Activated CD4-positive, alpha-beta T cell treated with anti-CD3 and anti-CD28 coated beads, Interleukin-10, Interleukin-2, amounts not matched to agents 100 ng/mL and 50 ng/mL, durations not matched to agents 16 hours and 8 hours (primary cell): Measurements from ENCODE around the gene NUDCD3.
"Not testable (repeated sequence)": the region's sequence is repeated elsewhere in the genome, so short reads cannot be mapped to it uniquely, and the experiment has no call there.

Experiments used
- DNase-seq: peaks from one replicate; pipeline ENCODE4 v3.0.0-alpha.2; 2020

The NUDCD3 gene

DNA sequence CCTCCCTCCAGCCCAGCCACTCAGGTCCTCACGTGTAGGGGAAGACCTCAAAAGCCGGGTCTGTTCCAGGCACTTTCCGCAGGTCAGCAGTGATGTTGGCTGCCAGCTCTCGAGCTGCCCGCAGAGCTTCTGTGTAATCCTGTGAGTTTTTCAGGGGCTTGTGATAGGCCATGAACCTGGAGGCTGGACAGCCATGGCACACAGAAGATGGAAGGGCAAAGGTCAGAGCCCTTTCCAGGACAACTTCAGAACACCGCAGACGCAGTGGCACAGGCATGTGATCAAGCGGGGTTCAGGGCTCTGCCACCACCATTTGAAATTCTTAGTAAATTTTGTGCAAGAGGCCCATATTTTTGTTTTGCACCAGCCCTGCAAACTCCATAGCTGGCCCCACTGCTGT is 26.7 kb upstream of the NUDCD3 start:
- DNase-seq: no peak

DNA sequence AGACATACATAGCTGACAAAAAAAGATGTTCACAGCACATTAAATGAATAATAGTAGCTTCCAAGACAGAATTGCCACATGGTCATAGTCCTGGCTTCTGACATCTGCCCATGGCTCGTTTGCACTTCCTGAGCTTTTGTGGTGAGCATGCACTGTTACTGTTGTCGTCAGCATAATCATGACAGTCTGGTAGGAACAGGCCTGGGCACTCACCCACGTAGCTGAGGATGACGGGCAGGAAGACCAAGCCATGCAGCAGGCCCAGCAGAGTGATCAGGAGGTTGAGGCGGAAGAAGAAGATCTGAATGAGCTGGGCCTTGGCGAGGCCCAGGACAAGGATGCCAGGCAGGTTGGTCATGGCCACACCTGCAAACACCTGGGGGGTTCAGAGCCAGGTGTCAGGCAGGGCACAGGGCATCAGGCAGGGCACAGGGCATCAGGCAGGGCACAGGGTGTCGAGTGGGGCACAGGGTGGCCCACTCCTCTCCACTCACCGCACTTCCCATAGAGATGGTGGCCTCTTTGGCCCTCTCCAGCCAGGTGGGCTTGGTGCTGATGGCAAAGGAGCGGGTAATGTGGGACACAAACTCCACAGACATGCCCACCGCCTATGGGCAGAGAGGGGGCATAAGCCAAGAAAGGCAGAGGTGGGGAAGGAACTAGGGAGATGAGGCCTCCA is 25.3 kb upstream of the NUDCD3 start:
- DNase-seq: no peak

DNA sequence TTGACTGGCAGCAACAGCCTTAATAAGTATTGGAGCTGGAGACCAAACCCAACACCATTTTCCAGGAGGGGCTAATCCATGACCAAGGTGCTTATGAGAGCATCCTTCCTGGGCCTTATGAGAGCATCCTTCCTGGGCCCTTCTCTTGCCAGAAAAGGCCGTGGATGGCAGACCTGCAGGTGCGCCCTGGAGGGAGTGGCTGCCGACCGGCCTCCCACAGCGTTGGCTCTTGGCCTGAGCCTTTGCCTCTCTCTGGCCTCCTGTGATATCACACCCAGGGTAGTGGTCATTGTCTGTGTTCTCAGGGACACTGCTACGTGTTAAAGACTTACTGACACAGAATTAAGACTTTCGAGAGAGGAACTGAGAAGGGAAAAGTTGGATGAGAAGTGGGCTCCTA is 22.3 kb upstream of the NUDCD3 start:
- DNase-seq: no peak

DNA sequence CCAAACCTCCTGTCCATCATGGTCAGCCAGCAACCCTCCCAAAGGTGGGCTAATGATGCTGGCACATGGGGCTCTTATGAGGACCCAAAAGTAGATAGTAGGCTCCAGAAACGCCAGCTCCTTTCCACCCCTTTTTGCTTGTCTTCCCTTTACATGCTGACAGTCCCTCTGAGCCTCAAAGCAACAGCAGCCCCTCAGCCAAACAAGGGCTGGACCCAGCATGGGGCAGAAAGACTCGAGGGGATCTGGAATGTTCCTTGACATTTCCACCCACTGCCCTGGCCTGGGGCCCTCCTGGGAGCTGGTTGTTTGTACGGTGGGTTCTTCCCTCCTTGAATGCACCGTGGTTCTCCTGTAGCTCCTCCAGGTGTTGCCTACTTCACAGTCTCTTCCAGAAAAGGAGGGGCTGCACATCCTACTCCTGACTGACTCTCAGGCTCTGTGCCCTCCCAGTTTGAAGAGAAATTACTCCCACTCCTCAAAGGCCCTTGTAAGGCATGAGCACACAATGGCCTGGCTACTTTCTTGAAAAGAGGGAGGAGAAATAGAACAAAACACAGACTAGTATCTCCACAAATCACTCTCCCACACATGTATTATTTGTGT is 21.5 kb upstream of the NUDCD3 start:
- no peak for DNase-seq

DNA sequence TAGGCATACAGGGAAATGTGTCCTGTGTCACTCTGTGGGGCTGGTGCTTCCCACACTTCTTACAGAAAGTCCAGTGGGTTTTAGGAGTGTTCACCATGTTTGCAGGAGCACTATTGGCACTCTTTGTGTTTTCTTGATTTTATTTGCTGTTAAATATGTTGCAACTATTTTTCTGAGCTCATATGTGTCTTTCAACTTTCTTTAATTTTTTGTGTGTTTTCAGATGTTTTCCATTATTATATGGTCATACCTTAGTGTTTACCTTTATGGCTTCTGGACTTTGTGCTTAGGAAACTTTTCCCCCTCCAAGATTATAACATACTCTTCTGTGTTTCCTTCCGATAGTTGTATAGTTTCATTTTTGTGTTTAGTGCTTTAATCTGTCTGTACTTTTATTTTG is 20.8 kb upstream of the NUDCD3 start:
- DNase-seq: no peak

DNA sequence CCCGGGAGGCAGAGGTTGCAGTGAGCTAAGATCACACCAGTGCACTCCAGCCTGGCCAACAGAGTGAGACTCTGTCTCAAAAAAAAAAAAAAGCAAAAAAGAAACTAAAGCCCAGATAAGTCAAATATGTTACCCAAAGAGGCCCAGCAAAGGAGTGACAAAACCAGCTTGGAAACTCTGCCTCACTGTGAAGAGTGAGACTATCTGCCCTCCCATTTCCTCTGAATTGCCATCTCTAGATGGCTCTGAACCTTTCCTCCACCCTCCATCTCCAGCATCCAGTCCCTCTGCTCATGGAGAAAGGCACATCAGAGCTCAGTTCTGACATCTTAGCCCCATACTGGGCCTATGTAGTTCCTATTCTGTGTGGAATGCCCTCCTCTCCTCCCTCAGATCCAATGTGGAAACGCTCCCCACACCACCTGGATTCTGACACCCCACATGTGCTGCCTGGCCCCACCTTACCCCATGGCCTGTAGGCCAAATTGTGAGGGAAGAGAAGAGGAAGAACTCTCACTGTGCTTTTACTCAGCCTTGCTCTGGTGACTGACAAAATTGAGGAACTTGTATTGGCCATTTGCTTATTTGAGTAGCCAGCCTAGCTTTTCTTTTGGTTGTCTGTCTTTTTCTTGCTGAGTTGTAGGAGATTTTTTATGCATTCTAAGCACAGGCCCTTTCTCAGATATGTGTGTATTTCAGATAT is 18.0 kb upstream of the NUDCD3 start:
- no peak for DNase-seq

DNA sequence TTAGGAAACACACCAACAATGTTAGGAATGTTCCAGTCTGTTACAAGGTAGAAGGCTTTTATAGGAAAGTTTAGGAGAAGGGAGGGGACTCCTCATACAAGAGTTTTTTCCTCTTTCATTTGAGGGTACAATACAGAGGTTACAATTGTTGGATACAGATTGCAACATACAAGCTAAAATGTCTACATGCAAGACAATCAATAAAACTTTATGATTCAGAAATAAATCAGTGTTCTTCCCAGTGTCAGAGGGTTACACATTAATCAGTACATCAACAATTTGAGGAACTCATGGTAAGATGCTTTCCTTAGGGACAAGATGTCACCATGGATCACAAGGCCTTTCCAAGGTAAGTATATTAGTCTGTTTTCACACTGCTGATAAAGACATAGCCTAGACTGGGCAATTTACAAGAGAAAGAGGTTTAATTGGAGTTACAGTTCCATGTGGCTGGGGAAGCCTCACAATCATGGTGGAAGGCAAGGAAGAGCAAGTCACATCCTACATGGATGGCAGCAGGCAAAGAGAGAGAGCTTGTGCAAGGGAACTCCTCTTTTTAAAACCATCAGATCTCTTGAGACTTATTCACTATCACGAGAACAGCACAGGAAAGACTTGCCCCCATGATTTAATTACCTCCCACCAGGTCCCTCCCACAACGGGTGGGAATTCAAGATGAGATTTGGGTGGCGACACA is 16.3 kb upstream of the NUDCD3 start:
- not testable (repeated sequence) for DNase-seq

DNA sequence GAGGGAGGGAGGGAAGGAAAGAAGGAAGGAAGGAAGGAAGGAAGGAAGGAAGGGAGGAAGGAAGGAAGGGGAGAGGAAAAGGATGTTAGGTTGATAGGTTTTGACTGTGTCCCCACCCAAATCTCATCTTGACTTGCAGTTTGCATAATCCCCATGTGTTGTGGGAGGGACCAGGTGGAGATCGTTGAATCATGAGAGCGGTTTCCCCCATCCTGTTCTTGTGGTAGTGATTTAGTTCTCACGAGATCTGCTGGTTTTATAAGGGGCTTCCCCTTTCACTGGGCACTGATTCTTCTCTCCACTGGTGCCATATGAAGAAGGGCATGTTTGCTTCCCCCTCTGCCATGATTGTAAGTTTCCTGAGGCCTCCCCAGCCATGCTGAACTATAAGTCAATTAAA is 15.1 kb upstream of the NUDCD3 start:
- no peak for DNase-seq

DNA sequence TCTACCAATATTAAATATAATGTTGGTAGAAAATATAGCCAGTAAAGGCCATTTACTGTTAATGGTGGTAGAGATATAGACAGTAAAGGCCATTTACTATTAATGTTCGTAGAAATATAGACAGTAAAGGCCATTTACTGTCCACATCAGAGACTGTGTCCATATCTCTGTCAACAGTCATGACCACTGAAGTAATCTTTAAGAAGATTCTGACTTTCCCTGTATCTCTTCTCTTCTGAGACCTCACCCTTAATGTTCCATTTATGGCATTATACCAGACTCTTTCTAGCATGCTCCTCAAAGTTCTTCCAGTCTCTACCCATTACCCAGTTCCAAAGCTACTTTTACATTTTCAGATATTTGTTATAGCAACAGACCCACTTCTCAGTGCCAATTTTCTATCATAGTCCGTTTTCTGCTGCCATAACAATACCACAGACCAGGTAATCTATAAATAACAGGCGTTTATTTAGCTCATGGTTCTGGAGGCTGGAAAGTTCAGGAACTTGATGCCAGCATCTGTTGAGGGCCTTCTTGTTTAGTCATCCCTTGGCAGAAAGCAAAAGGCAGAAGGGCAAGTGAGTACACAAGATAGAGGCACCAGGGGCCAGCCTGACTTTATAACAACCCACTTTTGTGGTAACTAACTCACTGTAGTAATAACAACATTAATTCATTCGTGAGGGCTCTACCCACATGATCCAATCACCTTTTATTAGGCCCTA is 7.9 kb upstream of the NUDCD3 start:
- DNase-seq: no peak

DNA sequence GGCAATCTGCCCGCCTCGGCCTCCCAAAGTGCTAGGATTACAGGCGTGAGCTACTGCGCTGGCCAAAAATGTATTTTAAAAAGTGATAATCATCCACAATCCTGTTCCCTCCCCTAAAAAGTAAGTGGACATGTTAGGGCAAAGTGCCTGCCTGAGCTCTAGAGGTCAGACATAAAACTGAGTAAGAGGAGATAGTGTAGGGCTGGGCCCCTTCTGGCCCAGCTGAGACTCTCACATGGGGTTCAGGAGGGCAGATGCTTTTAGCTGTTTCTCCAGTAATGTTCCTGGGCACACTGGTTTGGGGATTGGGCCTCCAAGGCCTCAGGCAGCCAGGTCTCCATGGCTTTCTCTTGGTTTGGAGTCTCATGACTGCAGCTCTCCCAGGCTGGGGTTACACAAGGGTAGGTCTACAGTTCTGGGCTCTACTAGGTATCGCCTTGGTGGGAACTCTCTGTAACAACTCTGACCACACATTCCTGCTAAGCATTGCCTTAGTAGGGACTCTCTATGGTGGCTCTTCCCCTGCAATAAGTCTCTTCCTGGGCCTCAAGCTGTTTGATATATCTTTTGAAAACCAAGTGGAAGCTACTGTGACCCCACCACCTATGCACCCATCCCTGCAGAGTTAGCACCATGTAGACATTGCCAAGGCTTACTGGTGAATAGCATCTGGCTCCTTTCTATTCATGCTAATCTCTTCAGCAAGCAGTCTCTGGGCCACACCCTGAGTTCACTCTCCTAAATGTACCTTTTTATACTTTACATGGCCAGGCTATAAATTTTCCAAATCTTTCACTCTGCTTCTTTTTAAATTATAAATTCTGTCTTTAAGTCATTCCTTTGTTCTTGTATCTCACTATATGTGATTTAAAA is 6.9 kb upstream of the NUDCD3 start:
- no peak for DNase-seq

DNA sequence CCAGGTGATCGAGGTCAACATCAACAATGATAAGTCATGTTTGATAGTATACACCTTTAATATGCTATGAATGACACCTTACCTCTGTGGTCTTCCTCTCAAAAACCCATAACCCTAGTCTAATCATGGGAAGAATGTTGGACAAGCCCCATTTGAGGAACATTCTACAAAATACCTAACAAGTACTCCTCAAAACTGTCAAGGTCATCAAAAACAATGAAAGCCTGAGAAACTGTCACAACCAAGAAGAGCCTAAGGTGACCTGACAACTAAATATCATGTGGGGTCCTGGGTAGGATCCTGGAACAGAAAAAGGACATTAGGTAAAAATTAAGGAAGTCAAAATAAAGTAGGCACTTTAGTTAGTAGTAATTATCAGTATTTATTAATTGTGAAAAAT is 5.9 kb upstream of the NUDCD3 start:
- DNase-seq: no peak

DNA sequence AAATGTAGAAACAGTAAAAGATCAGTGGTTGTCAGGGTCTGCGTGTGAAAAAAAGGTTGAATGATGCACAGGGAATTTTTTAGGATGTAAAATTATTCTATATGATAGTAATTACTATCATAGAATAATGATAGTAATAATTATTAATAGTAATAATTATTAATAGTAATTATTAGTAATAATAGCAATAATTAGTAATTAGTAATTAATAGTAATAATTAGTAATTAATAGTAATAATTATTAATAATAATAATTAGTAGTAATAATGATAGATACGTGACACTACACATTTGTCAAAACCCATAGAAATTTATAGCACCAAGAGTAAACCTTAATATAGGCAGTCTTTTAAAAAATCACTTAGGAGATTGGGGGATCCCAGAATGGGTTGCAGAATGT is 4.5 kb upstream of the NUDCD3 start:
- no peak for DNase-seq

DNA sequence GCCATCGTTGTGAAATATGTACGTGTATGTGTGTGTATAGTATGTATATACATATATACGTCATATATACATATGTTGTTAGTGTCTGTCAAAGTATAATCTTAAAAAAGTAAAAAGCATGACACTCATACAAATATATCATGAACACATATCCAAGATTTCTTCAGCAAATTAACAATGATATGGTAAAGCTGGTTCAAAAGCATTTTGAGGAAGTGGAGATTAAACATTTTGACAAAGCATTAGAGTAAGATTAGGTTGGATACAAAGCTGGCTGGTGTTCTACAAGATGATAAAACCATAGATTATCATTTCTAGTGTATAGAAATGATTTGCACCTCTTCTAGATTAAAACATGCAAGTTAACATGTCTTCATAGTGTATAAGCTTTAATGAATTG is 771 bp upstream of the NUDCD3 start:
- DNase-seq: no peak

DNA sequence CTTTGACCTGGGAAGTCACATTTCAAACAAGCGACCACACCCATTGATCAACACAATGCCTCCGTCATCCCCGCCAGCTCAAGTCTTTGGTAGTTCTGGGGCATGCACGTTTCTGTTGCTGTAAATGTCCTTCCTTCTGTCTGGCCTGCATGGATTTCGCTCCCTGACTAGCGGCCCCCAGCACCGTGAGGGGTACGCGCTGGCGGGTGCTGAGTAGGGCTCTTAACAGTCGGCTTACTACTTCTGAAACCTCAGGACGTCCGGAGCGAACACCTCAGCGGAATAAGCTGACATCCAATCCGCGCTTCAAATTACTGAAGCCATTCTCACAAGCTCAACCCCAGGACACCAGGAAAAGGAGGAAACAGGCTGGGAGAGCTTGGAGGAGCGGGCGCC is 505 bp downstream of the NUDCD3 start:
- DNase-seq: peak; percentile 60

DNA sequence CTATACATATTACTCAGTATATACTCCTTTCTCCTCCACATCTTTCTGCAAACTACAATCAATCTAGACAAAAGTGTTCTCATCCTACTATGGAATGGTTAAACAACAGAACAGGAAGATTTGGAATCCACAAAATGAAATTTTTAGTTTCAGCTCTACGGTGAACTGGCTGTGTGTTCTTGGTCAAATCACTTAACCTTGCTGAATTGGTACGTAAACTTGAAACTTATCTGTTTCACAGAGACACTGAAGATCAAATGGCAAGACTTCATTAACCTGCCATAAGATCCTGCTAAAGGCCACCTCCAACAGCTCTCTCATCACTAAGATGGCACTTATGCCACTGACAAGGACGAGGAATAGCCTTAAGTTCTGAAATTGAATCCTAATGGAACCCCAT is 1.5 kb downstream of the NUDCD3 start:
- DNase-seq: no peak

DNA sequence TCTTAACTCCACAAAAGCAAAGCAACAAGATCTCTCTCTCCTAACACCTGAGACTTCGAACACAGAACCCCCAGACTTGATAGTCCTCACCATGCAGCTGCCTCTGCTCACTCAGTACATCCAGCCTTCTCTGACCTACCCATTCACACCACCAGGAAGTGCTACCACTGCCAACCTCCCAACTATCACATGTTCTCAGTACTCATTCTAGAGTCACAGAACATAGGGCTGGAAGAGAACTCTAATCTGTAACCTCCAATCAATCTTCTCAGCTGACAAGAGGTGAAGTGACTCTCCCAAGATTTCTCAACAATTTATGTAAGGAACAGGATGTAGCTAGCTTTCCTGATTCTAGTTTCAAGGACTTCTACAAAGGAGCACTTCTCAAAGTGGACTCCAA is 3.8 kb downstream of the NUDCD3 start:
- DNase-seq: peak; percentile 29

DNA sequence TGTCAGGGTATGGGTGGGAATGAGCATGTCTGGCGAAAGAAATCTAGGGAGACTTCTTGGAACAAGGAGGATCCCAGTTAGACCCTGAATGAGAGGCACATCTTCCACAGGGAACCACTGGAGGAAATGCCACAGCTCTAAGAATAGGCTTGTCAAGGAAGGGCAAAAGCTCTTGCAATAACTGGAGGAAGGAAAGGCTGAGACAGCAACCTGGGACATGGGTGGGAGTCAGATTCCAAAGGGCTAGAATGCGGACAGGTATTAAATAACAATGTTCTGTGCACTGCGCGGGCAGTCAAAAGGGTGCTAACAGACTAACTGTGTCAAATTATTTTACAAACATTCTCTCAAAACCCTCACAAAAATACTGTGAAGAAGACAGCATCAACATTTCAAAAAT is 4.5 kb downstream of the NUDCD3 start:
- DNase-seq: no peak

DNA sequence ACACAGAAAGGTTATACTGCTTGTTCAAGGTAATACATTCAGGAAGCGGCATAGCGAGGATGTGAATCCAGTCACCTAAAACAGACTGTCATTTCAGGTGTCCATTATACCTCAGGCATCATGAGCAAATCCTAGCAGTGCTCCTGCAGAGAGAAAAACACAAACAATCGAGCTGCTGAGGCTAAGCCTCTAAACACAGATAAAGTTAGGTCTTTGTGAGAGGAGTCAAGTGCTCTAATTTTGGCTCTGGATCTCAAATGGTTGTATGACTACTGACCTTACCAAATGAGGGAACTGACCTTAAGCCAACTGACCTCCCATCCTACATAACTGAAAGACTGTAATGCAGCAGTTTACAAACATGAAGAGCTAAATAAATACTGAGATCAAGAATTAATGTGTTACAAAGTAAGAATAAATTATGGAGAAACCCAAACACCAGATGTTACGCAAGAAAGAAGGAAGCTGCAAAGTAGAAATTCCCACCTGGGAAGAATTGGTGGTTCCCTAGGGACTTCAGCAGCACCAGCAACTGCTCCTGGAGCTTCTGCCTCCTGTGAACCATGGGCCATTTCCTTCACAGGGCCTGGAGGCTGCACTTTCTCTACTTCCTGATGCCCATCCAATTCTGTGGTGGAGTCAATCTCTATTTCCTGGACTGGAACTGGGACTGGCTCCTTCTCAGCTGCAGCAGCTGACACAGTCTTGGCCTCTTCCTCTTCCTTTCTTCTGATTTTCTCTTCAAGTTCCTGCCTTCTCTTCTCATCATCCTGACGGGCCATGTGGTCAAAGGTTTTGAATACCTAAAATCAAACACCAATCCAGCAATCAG is 5.8 kb downstream of the NUDCD3 start:
- no peak for DNase-seq

DNA sequence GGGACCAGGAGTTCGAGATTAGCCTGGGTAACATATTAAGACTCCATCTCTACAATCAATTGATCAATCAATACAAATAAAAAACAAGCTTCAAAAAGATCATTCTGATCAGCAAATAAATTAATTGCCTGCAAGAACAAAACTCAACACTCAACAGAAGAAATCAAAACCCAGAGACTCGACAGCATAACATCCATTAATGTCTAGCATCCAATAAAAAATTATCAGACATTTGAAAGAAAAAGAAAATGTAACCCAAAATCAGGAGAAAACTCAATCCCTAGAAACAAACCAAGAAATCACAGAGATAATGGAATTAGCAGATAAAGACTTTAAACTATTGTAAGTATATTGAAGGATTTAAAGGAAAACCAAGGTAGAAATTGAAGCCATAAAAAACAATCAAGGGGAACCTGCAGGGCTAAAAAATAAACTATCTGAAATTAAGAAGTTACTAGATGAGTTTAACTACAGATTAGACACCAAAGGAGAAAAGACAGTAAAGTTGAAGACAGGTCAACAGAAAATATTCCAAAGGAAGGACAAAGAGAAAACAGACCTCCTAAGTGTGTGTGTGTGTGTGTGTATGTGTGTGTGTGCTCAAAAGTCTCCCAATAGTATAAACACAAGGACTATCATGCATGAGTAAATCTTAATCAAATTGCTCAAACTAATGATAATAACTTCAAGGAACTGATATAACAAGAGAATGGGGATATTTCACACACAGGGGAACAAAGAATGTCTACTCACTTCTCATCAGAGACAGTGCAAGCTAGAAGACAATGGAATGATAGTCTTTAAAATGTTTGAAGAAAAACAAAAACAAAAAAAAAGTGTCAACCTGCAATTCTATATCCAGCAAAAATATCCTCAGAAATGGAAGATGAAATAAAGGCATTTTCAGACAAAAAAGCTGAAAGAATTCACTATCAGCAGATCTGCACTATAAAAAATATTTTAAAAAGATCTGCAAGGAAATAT is 7.7 kb downstream of the NUDCD3 start:
- DNase-seq: no peak

DNA sequence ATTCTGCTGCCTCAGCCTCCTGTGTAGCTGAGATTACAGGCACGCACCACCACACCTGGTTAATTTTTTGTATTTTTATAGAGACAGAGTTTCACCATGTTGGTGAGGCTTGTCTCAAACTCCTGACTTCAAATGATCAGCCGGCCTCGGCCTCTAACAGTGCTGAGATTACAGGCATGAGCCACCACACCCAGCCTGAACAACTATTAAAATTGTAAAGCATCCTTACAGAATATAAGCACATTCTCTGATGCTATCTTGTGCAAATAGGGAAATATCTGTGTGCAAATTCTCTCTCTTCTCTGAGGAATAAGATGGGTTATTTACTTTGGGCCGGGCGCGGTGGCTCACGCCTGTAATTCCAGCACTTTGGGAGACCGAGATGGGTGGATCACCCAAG is 12.5 kb downstream of the NUDCD3 start:
- DNase-seq: no peak
